Lung (tissue), 13 donors: ENCODE results near the gene ERAP2. TPM values are rescaled to one million over a fixed set of nuclear protein-coding genes. Genes with fewer than 3 reads are reported as not detected.
A peak's percentile ranks its signal among the peaks of the same experiment; 100 is the strongest.

ENCODE experiments used
- ATAC-seq: fragments of 200-7000 bp; cut with Tn5 transposase; one replicate; pipeline ENCODE4 v1.9.1; 2020; ENCODE audit warnings: moderate number of reproducible peaks; ENCODE audit not compliant: insufficient read depth, low FRiP score
- DNase-seq, 3 donors: peaks; one replicate each; pipeline ENCODE4 v3.0.0-alpha.2; 2013 to 2017
- H3K27ac ChIP-seq, 2 donors: one replicate each; pipeline ENCODE4 v1.5.1; 2013; ENCODE audit warnings: mild to moderate bottlenecking in 2 of 2, moderate library complexity in 2 of 2, control low read depth in 1 of 2, inconsistent platforms in 1 of 2, low read depth in 1 of 2, low read length in 1 of 2
- H3K27me3 ChIP-seq, 3 donors: one replicate each; pipeline ENCODE4 v1.5.1; 2013; ENCODE audit warnings: low read length in 2 of 3; ENCODE audit not compliant: control insufficient read depth in 3 of 3, insufficient read depth in 3 of 3
- H3K36me3 ChIP-seq, 4 donors: one replicate each; pipeline ENCODE4 v1.5.1; 2013; ENCODE audit warnings: low read length in 4 of 4, mild to moderate bottlenecking in 1 of 4, moderate library complexity in 1 of 4; ENCODE audit not compliant: control insufficient read depth in 4 of 4, insufficient read depth in 4 of 4
- H3K4me1 ChIP-seq, 5 donors: one replicate each; pipeline ENCODE4 v1.5.1; 2013; ENCODE audit warnings: low read length in 5 of 5, mild to moderate bottlenecking in 2 of 5, moderate library complexity in 1 of 5; ENCODE audit not compliant: control insufficient read depth in 5 of 5, insufficient read depth in 5 of 5
- H3K4me3 ChIP-seq: one replicate; pipeline ENCODE4 v1.5.1; 2013; ENCODE audit warnings: mild to moderate bottlenecking, control low read depth, moderate library complexity
- H3K9ac ChIP-seq, 2 donors: one replicate each; pipeline ENCODE4 v1.5.1; 2013; ENCODE audit warnings: low read length in 2 of 2, control low read depth in 1 of 2; ENCODE audit not compliant: insufficient read depth in 1 of 2
- H3K9me3 ChIP-seq, 4 donors: one replicate each; pipeline ENCODE4 v1.5.1; 2013; ENCODE audit warnings: low read length in 3 of 4, mild to moderate bottlenecking in 1 of 4, moderate library complexity in 1 of 4; ENCODE audit not compliant: control insufficient read depth in 4 of 4, insufficient read depth in 3 of 4
- WGBS, 2 donors: extraction: QIAGEN DNeasy Blood & Tissue Kit; methylation state at CpG; one replicate each; pipeline ENCODE4 v1.1.7; 2013; 5-methylcytosine and 5-hydroxymethylcytosine counted together
- polyA plus RNA-seq, 2 donors: library from polyadenylated mRNA; stranded (reverse); fragments of 200-250 nt; gene quantifications; one replicate each; pipeline ENCODE4 v1.2.1, GENCODE V29; 2013
- small RNA-seq: library from RNA; depleted of rRNA; stranded (forward); fragments of <200 nt; gene quantifications from one replicate; pipeline ENCODE3, GENCODE V24; 2014; ENCODE audit warnings: low replicate concordance
- total RNA-seq, 2 donors: library from RNA; depleted of rRNA in 1 of 2; stranded (reverse); fragments of >200 nt in 1 of 2; gene quantifications; one replicate each; pipeline ENCODE4 v1.2.1, GENCODE V29; 2014 to 2021
- TF ChIP-seq, protein P1 (sequence below): IDR thresholded peaks from 2 replicates; pipeline ENCODE4 v1.5.1; 2012; ENCODE audit warnings: mild to moderate bottlenecking; ENCODE audit errors: control extremely low read depth, extremely low read depth
- donor health status: control.
- donor health status: control.
- donor health status: Bipolar disorder and iron deficiency.
- donor health status: healthy.
- donor health status: DM: yes; HTN: yes; CAD: no.

Gene ERAP2
- total and polyA plus RNA-seq, 4 donors: 2.8 to 19.8 (median 8.2) TPM

DNA sequence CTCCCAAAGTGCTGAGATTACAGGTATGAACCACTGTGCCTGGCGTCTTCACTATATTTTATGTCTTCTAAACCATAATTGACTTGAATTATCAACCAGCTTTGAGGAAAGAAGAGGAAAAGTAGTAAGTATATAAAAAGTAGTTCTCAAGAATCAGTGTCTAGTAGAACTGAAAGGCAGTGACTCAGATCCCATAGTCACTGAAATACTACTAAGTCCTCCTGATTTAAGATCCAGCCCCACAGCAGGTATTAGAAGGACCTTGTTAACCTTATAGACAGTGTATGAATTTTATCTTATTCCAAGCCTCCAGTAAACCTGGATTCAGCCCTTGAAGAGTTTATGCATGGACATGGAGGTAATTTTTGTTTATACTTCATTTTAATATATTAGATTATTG lies 91.1 kb downstream of the ERAP2 start:
- Histone ChIP-seq H3K27ac (no peak overlapping the region), H3K27me3 (no peaks in the 10 kb centered on the region), H3K4me1 (peaks cover 0 to 22% (median 17%) of the 10 kb centered on the region in 5 donors), H3K9me3 (no peaks in the 10 kb centered on the region), H3K9ac (no peak overlapping the region), H3K36me3 (peaks cover 0 to 2% (median 0%) of the 10 kb centered on the region in 4 donors), H3K4me3 (no peak overlapping the region)
- TF ChIP-seq, protein P1, sequence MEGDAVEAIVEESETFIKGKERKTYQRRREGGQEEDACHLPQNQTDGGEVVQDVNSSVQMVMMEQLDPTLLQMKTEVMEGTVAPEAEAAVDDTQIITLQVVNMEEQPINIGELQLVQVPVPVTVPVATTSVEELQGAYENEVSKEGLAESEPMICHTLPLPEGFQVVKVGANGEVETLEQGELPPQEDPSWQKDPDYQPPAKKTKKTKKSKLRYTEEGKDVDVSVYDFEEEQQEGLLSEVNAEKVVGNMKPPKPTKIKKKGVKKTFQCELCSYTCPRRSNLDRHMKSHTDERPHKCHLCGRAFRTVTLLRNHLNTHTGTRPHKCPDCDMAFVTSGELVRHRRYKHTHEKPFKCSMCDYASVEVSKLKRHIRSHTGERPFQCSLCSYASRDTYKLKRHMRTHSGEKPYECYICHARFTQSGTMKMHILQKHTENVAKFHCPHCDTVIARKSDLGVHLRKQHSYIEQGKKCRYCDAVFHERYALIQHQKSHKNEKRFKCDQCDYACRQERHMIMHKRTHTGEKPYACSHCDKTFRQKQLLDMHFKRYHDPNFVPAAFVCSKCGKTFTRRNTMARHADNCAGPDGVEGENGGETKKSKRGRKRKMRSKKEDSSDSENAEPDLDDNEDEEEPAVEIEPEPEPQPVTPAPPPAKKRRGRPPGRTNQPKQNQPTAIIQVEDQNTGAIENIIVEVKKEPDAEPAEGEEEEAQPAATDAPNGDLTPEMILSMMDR: no peak
- no peak for DNase-seq
- ATAC-seq: no peak
- WGBS, 2 donors: 0 to 96% methylated on average over 1 of the region's 1 CpG

DNA sequence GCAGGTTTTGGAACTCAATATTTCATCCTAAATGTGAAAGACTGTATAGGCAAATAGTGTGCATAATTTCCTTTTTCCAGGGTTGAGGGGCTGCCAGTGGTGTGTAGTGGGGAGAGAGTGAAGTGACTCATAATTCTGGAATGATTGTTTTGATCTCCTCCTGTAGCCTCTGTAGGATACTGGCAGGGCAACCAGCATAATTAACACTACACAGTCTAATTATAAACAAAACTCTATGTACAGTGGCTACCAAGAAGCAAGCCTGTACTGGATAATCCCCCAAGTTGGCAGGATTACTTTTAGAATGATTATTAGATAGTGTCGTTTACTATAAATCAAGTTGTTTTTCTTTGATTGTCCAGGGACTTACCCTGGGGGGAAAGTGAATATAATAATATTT lies 91.8 kb downstream of the ERAP2 start:
- Histone ChIP-seq H3K4me1 (peaks cover 0 to 22% (median 15%) of the 10 kb centered on the region in 5 donors), H3K27ac (peak overlapping the region in 1 of 2 donors; percentile 21), H3K9ac (no peak overlapping the region)

DNA sequence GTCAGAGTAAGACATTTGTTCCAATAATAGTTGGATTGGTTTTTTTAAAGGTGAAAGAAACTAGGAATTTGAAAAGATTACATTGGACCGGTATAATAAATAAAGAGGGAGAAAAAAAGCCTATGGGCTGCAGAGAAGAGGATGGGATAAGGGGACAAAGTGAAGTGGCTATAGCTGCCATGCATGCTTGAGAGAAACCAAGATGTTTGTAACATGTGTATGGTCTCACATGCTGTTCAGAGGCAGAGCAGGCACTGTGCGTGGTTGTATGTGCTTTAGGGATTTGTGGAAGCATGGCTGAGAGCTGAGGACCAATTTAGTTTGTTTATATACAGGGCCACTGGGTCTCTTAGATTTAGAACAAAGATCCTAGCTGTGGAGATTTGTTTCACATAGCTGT lies 92.3 kb downstream of the ERAP2 start:
- peaks cover 0 to 2% (median 0%) of the 10 kb centered on the region in 4 donors for H3K36me3 ChIP-seq
- WGBS, 2 donors: 50 to 72% methylated on average over 2 of the region's 2 CpGs
- DNase-seq (peak in 2 of 3 donors; percentile 40 to 56), ATAC-seq (no peak)
- peak overlapping the region in 1 of 2 donors; percentile 3 for H3K27ac ChIP-seq
- no peak overlapping the region for H3K4me3 ChIP-seq
- no peak overlapping the region for H3K9ac ChIP-seq
- H3K9me3 ChIP-seq: no peaks in the 10 kb centered on the region
- H3K4me1 ChIP-seq: peaks cover 0 to 19% (median 15%) of the 10 kb centered on the region in 5 donors
- TF ChIP-seq, protein P1: no peak
- no peaks in the 10 kb centered on the region for H3K27me3 ChIP-seq

More for the DNA sequence above, 91.8 kb downstream of the ERAP2 start:
- Histone ChIP-seq H3K9me3 (no peaks in the 10 kb centered on the region), H3K36me3 (peaks cover 0 to 2% (median 0%) of the 10 kb centered on the region in 4 donors), H3K4me3 (no peak overlapping the region), H3K27me3 (no peaks in the 10 kb centered on the region)
- DNase-seq (peak in 2 of 3 donors; percentile 46 to 49), ATAC-seq (peak; percentile 58)
- WGBS, 2 donors: 30 to 65% methylated on average over 1 of the region's 1 CpG
- TF ChIP-seq, protein P1: no peak

Small RNAs within 50 kb of the gene (small RNA-seq; reads per million reads assigned to genes)
- not detected for gene RF00019

Other genes starting within 250 kb of the ERAP2 start
- 100 to 1,000 TPM; 269 to 279 TPM for gene CAST, start 214.1 kb upstream of the ERAP2 start, total RNA-seq
- gene CAST, start 214.1 kb upstream of the ERAP2 start, polyA plus RNA-seq: 10 to 100 TPM; 84.8 to 98.6 TPM
- gene ERAP1, start 68.6 kb upstream of the ERAP2 start, total RNA-seq: 10 to 100 TPM; 51.4 to 73.5 TPM
- gene ERAP1, start 68.6 kb upstream of the ERAP2 start, polyA plus RNA-seq: 10 to 100 TPM in 1 of 2 donors, 1 to 10 TPM in 1; 9.6 to 30.7 TPM
- 10 to 100 TPM; 32.8 to 78.9 TPM for gene LNPEP, start 59.6 kb downstream of the ERAP2 start, total RNA-seq
- gene LNPEP, start 59.6 kb downstream of the ERAP2 start, polyA plus RNA-seq: 1 to 10 TPM; 4.6 to 5.2 TPM